ENCODE data around the gene SHROOM4.

SHROOM4 gene

DNA sequence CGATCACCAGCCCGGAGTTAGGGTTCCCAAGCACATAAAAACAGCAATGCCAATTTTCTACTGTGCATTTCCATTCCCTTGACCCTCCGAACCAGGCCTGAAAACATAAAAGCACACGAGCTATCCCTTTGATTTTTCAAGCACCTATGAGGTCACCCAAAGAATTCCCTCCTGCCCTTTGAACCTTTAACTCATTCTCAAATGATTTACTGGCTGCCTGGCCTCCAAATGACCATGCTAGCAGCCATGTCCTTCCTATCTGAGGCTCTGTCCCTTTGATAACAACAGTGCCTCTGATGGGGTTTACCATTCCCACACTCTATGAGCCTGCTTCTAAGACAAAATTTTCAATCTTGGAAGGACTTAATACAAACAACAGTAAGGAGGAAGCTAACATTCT, 15.2 kb downstream of the SHROOM4 start:
- Histone ChIP-seq H3K36me3 (no peaks in the 10 kb centered on the region), H3K9me3 (no peaks in the 10 kb centered on the region), H3K4me3 (ENCODE audit: low read depth, low read length) (no peak overlapping the region), H3K4me1 (no peaks in the 10 kb centered on the region), H3K27me3 (no peaks in the 10 kb centered on the region)
- DNase-seq: no peak
- TF ChIP-seq, protein P1, sequence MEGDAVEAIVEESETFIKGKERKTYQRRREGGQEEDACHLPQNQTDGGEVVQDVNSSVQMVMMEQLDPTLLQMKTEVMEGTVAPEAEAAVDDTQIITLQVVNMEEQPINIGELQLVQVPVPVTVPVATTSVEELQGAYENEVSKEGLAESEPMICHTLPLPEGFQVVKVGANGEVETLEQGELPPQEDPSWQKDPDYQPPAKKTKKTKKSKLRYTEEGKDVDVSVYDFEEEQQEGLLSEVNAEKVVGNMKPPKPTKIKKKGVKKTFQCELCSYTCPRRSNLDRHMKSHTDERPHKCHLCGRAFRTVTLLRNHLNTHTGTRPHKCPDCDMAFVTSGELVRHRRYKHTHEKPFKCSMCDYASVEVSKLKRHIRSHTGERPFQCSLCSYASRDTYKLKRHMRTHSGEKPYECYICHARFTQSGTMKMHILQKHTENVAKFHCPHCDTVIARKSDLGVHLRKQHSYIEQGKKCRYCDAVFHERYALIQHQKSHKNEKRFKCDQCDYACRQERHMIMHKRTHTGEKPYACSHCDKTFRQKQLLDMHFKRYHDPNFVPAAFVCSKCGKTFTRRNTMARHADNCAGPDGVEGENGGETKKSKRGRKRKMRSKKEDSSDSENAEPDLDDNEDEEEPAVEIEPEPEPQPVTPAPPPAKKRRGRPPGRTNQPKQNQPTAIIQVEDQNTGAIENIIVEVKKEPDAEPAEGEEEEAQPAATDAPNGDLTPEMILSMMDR (IDR thresholded peaks at IDR 0.05; ENCODE audit: low read depth, low read length): no peak

DNA sequence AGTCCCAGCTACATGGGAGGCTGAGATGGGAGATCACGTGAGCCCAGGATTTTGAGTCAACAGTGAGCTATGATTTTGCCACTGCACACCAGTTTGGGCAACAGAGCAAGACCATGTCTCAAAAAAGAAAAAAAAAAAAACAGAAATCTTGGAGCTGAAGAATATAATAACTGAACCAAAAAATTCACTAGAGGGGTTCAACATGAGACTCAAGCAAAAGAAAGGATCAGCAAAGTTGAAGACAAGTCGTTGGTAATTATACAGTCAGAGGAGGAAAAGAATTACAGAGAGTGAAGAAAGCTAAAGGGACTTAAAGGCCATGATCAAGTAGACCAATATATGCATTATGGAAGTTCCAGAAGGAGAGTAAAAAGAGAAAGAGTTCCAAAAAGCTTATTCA, 26.9 kb downstream of the SHROOM4 start:
- no peaks in the 10 kb centered on the region for H3K36me3 ChIP-seq
- TF ChIP-seq, protein P1 (IDR thresholded peaks at IDR 0.05; ENCODE audit: low read depth, low read length): no peak
- H3K27me3 ChIP-seq: no peaks in the 10 kb centered on the region
- H3K9me3 ChIP-seq: no peaks in the 10 kb centered on the region
- H3K4me1 ChIP-seq: no peaks in the 10 kb centered on the region
- no peak for DNase-seq
- no peak overlapping the region for H3K4me3 ChIP-seq (ENCODE audit: low read depth, low read length)

DNA sequence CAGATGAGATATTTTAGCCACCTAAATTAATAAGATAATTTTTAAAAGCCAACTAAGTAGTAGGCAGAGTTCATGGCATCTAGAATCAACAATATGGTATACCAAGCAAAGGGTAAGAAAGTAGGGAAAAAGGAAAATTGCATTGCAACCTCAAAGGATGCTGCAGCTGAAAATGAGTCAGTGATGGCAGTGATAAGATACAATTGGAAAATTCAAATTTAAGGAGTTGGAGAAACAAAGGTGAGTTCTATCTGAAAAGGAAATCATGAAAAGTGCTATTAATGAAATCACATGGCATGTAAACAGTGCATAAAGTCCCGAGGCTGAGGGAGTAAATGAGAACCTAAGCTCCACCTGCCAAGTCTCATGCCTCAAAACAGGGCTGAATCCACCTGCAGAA, 33.9 kb downstream of the SHROOM4 start:
- Histone ChIP-seq H3K4me3 (ENCODE audit: low read depth, low read length) (no peak overlapping the region), H3K4me1 (no peaks in the 10 kb centered on the region), H3K36me3 (no peaks in the 10 kb centered on the region), H3K27me3 (no peaks in the 10 kb centered on the region), H3K9me3 (no peaks in the 10 kb centered on the region)
- no peak for DNase-seq
- TF ChIP-seq, protein P1 (IDR thresholded peaks at IDR 0.05; ENCODE audit: low read depth, low read length): no peak

DNA sequence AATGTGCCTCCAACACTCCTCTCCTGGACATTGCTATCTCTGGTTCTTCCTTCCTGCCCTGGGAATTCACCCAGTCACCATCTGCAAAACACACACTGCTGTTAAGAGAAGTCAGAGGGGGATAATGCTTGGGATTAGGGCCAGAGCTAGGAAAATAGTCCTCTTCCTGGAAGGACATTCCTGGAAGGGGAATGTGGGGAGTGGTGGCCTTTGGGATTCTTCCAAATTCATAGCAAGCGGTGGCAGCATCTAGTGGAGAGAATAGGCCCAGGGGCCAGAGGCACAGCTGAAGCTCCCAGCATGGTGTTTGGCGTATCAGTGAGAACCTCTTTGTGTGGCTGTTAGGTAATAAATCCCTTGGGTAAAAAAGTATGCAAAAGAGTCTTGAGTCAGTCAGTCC, 34.3 kb downstream of the SHROOM4 start:
- Histone ChIP-seq H3K36me3 (no peaks in the 10 kb centered on the region), H3K27me3 (no peaks in the 10 kb centered on the region), H3K9me3 (no peaks in the 10 kb centered on the region), H3K4me3 (ENCODE audit: low read depth, low read length) (no peak overlapping the region), H3K4me1 (no peaks in the 10 kb centered on the region)
- DNase-seq: no peak
- TF ChIP-seq, protein P1 (IDR thresholded peaks at IDR 0.05; ENCODE audit: low read depth, low read length): no peak

DNA sequence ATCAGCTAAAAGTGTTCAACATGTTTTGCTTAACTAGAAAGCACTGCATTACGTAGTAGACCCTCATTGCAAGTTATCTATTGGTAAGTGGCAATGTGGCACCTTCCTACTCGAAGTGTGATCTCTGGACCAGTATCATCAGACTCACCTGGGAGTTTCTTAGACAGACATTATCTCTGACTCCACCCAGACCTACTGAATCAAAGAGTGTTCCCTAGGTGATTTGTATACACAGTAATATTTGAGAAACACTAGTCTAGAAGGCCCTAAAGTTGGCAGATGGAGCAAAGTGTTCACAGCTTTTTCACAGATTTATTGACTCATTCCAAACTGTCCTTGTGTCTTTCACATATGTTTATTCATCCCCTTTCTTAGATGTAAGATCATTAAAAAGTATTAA, 35.7 kb downstream of the SHROOM4 start:
- H3K36me3 ChIP-seq: no peaks in the 10 kb centered on the region
- no peaks in the 10 kb centered on the region for H3K9me3 ChIP-seq
- no peaks in the 10 kb centered on the region for H3K27me3 ChIP-seq
- DNase-seq: no peak
- TF ChIP-seq, protein P1 (IDR thresholded peaks at IDR 0.05; ENCODE audit: low read depth, low read length): no peak
- no peaks in the 10 kb centered on the region for H3K4me1 ChIP-seq
- H3K4me3 ChIP-seq (ENCODE audit: low read depth, low read length): no peak overlapping the region

DNA sequence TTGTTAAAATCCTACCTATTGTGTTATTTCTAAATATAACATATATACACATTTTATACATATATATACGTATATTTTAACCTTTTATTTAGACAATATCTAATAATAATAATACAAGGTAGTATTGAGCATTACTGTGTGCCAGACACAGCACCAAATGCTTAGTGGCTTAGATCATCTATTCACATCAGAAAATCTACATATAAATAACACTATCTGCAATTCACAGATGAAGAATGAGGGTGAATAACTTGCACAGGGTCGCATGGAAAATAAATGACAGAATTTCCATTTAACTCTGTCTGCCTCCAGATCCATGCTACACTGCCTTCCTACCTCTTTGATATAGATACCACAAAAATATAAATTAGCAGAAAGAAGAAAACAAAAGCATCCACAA, 37.7 kb downstream of the SHROOM4 start:
- DNase-seq: no peak
- TF ChIP-seq, protein P1 (IDR thresholded peaks at IDR 0.05; ENCODE audit: low read depth, low read length): no peak
- Histone ChIP-seq H3K4me1 (no peaks in the 10 kb centered on the region), H3K4me3 (ENCODE audit: low read depth, low read length) (no peak overlapping the region), H3K36me3 (no peaks in the 10 kb centered on the region), H3K9me3 (no peaks in the 10 kb centered on the region), H3K27me3 (no peaks in the 10 kb centered on the region)

All from BE2C (cell line).